ENCODE results near the gene ILF2. TPM values are rescaled to one million over a fixed set of nuclear protein-coding genes. Genes with fewer than 3 reads are reported as not detected.
A peak's percentile ranks its signal among the peaks of the same experiment; 100 is the strongest.
"Not testable (repeated sequence)": the region's sequence is repeated elsewhere in the genome, so short reads cannot be mapped to it uniquely, and the experiment has no call there.

The ILF2 gene
- total RNA-seq (2021) (391 and 420 TPM in 2 replicates), Bru-seq, nascent RNA (percentile 97 among the genes with signal in this experiment), BruChase-seq, experiment 1, labeled RNA remaining after a 2-hour chase (percentile 98 among the genes with signal in this experiment), BruChase-seq, experiment 2, labeled RNA remaining after a 6-hour chase (percentile 99 among the genes with signal in this experiment)
- long read RNA-seq, transcript ILF2-201 (14 exons, 1,659 nt) = major isoform, 1,165 of 1,270 reads
- long read RNA-seq, partial matches to known transcripts = 33 of 1,270 reads
- long read RNA-seq, other reads (novel, unspliced or antisense) = 71 of 1,270 reads

DNA sequence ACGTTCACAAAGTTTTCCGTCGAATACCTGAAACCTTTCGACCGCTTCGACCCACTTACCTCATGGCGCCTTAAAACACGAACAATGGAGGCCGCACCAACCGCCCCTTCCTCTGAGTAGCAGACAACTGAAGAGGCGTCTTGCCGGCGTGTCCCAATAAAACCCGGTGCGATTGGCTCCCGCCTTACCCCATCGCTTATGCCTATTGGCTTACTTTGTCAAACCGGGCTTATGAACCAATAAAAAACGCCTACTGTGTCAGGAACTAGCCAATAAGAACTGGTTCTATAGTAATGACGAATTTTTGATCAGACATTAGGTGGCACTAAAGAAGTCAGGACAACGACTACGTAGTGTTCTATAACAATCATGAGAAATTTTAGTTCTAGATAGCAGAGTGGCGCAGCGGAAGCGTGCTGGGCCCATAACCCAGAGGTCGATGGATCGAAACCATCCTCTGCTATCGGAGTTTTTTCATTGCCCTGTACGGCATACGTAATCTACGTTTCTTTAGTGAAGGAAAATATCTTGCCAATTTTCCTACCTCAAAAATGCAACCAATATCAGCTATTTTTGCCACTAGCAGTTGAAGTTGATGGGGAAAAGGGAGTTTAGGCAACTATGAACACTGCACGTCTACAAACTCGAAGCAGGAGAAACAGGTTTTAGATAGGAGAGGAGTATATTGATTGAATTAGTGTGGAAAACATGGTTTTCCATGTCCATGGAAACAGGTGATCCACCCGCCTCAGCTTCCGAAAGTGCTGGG is at the start of gene ILF2:
Gene ILF2, minus strand, starts transcription at position 135 of the 769 bp plus-strand sequence. Its CDS starts 71 bp downstream, at position 64.
- Histone ChIP-seq H3K4me3 (ENCODE audit: low read depth, low read length, poor library complexity, severe bottlenecking) (peak within 1 kb of the TSS; percentile 70), H3K27ac (ENCODE audit: low read depth, low read length, poor library complexity, severe bottlenecking) (peak within 1 kb of the TSS; percentile 85), H3K9me3 (ENCODE audit: low read depth, low read length, poor library complexity, severe bottlenecking) (no peaks in the 10 kb centered on the region), H3K36me3 (ENCODE audit: insufficient read depth, low read length, poor library complexity, severe bottlenecking) (peaks cover 39% of the 10 kb centered on the region), H3K27me3 (replicated peaks; ENCODE audit: insufficient read depth, low read depth, low read length, poor library complexity) (no peaks in the 10 kb centered on the region), H3K4me1 (ENCODE audit: insufficient read depth, low read length, poor library complexity, severe bottlenecking) (peaks cover 8% of the 10 kb centered on the region)
- intact Hi-C loops (cut with micrococcal nuclease; ENCODE audit: unreplicated experiment) = loop anchor here (2.0 to 5.0 kb wide), 3 partner anchors 159 to 316 kb away; partner anchors contain the start of genes RAB13 and SLC39A1
- no TSS peak for BruUV-seq (replicated peaks)
- ChIA-PET POLR2A (ENCODE audit: low non-redundant PET) (interaction anchor here (0.6 kb wide), 1 partner anchor 16 kb away, joined by 3 read pairs; no protein-coding TSS in a partner anchor), CTCF (no interaction called here)
- peak; percentile 99 for DNase-seq (ENCODE audit: low spot score)
- no peak for TF ChIP-seq EZH2 (IDR thresholded peaks at IDR 0.05; ENCODE audit: borderline replicate concordance, low read depth, low read length, poor library complexity, severe bottlenecking)
- TF ChIP-seq, protein P1, sequence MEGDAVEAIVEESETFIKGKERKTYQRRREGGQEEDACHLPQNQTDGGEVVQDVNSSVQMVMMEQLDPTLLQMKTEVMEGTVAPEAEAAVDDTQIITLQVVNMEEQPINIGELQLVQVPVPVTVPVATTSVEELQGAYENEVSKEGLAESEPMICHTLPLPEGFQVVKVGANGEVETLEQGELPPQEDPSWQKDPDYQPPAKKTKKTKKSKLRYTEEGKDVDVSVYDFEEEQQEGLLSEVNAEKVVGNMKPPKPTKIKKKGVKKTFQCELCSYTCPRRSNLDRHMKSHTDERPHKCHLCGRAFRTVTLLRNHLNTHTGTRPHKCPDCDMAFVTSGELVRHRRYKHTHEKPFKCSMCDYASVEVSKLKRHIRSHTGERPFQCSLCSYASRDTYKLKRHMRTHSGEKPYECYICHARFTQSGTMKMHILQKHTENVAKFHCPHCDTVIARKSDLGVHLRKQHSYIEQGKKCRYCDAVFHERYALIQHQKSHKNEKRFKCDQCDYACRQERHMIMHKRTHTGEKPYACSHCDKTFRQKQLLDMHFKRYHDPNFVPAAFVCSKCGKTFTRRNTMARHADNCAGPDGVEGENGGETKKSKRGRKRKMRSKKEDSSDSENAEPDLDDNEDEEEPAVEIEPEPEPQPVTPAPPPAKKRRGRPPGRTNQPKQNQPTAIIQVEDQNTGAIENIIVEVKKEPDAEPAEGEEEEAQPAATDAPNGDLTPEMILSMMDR (conservative IDR thresholded peaks at IDR 0.05; ENCODE audit: low read depth, low read length) = peak; percentile 41; the same call in 1 of the 2 replicates

DNA sequence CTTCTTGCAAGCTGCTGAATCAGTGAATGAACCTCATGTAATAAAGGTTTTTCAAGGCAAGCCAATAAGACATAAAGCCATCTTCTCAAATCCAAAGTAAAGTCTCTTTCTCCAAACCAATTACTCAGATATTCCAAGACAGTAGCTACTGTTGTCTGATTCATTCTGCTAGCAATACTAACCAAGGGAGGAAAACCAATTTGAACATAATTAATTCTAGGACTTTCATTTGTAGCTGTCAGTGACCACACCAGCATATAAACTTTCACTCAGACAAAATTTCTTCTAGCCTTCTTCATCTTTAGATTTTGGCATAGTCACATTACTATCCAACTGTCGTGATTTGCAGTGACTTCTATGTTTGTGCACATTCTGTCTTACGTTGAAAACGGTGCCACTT is 46.5 kb upstream of the ILF2 start:
- intact Hi-C loops (cut with micrococcal nuclease; ENCODE audit: unreplicated experiment) = no loop called here
- BruUV-seq (replicated peaks) = no TSS peak
- Histone ChIP-seq H3K27ac (ENCODE audit: low read depth, low read length, poor library complexity, severe bottlenecking) (no peak overlapping the region), H3K4me1 (ENCODE audit: insufficient read depth, low read length, poor library complexity, severe bottlenecking) (no peaks in the 10 kb centered on the region), H3K9me3 (ENCODE audit: low read depth, low read length, poor library complexity, severe bottlenecking) (no peaks in the 10 kb centered on the region), H3K27me3 (replicated peaks; ENCODE audit: insufficient read depth, low read depth, low read length, poor library complexity) (no peaks in the 10 kb centered on the region), H3K4me3 (ENCODE audit: low read depth, low read length, poor library complexity, severe bottlenecking) (no peak overlapping the region), H3K36me3 (ENCODE audit: insufficient read depth, low read length, poor library complexity, severe bottlenecking) (no peaks in the 10 kb centered on the region)
- ChIA-PET CTCF (no interaction called here), POLR2A (ENCODE audit: low non-redundant PET) (no interaction called here)
- TF ChIP-seq, protein P1 (conservative IDR thresholded peaks at IDR 0.05; ENCODE audit: low read depth, low read length) = no peak
- no peak for DNase-seq (ENCODE audit: low spot score)

DNA sequence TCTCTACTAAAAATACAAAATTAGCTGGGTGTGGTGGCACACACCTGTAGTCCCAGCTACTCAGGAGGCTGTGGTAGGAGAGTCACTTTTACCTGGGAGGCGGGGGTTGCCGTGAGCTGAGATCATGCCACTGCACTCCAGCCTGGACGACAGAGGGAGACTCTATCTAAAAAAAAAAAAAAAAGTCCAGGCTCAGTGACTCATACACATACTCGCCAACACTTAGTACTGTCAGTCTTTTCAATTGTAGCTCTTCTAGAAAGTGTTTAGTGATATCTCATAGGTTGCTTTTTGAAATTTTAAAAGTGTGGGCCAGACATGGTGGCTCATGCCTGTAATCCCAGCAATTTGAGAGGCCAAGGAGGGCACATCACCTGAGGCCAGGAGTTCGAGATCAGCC is 45.4 kb upstream of the ILF2 start:
- intact Hi-C loops (cut with micrococcal nuclease; ENCODE audit: unreplicated experiment) = not testable (repeated sequence)

More for the DNA sequence above, 45.4 kb upstream of the ILF2 start:
- DNase-seq (ENCODE audit: low spot score); CTCF ChIA-PET; H3K4me1 ChIP-seq (ENCODE audit: insufficient read depth, low read length, poor library complexity, severe bottlenecking); H3K4me3 ChIP-seq (ENCODE audit: low read depth, low read length, poor library complexity, severe bottlenecking); H3K9me3 ChIP-seq (ENCODE audit: low read depth, low read length, poor library complexity, severe bottlenecking); H3K27ac ChIP-seq (ENCODE audit: low read depth, low read length, poor library complexity, severe bottlenecking); BruUV-seq (replicated peaks); POLR2A ChIA-PET (ENCODE audit: low non-redundant PET); H3K27me3 ChIP-seq (replicated peaks; ENCODE audit: insufficient read depth, low read depth, low read length, poor library complexity); H3K36me3 ChIP-seq (ENCODE audit: insufficient read depth, low read length, poor library complexity, severe bottlenecking): not testable (repeated sequence)

Data from A673 (cell line).